Esophagus muscularis mucosa (tissue), 3 donors: ENCODE results near the gene DYRK4.

Experiments used
- CTCF ChIP-seq, 3 experiments: fragments of 200-600 bp in 2 of 3; fragments of 450-650 bp in 1 of 3; sonication (generic) in 2 of 3; IDR thresholded peaks; one replicate each; pipeline ENCODE4 v1.5.1; 2017 to 2019; ENCODE audit warnings: antibody characterized with exemption in 3 of 3, mild to moderate bottlenecking in 2 of 3, moderate library complexity in 1 of 3
- POLR2A ChIP-seq: fragments of 450-650 bp; IDR thresholded peaks from one replicate; pipeline ENCODE4 v1.6.1; 2017; ENCODE audit warnings: antibody characterized with exemption, moderate library complexity, mild to moderate bottlenecking, low read depth

GRCh38 chr12:4584281-4584680 is 22.3 kb downstream of the DYRK4 start:
- no peak for TF ChIP-seq POLR2A
- no peak for TF ChIP-seq CTCF (IDR thresholded peaks at IDR 0.05)
